GM21825 (cell line): ENCODE measurements around the gene SIK1.
"Not testable (repeated sequence)": the region's sequence is repeated elsewhere in the genome, so short reads cannot be mapped to it uniquely, and the experiment has no call there.

Experiments used
- ATAC-seq: cut with Tn5 transposase; IDR thresholded peaks from one replicate; pipeline ENCODE4 v1.9.1; 2021; ENCODE audit warnings: mild to moderate bottlenecking, moderate library complexity; ENCODE audit not compliant: unreplicated experiment

Gene SIK1

DNA sequence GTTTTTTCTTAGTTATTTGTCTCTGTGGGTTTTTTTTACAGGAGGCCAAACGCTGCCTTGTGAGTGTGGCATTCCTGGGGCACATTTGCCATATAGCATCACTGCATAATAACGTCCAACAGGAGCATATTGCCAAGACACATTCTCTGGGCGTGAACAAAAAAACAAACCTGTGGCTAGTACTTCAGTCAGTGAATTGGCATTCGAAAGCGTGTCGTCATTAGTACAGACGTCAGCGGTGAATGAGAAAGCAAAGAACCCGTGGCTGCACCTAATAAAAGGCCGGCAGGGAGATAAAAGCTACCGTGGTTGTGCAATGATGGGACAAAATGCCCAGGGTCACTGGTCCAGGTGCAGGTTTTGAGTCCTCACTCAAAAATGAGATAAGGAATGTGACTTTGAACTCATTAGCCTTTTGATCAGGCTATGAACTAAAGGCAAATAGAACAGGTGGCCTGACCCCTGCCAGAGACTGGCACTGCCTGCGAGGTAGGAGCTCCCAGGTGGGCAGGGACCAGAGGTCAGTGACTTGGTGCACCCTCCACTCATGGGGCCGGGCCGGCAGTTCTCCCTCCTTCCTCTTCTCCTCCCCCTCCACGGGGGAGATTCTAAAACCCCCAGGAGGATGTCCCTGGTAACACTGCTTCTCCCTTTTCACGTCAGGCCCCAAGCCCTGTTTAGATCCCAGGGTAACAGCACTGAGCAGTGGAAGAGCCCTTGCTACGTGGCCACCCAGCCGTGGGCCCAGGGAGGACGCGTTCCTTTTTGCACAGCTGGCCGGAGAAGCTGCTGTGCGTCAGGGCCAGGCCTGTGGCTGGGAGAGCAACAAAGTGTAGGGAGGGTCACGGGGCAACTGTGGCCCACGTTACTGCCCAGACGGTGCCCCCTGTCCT is 14.2 kb upstream of the SIK1 start:
- not testable (repeated sequence) for ATAC-seq

DNA sequence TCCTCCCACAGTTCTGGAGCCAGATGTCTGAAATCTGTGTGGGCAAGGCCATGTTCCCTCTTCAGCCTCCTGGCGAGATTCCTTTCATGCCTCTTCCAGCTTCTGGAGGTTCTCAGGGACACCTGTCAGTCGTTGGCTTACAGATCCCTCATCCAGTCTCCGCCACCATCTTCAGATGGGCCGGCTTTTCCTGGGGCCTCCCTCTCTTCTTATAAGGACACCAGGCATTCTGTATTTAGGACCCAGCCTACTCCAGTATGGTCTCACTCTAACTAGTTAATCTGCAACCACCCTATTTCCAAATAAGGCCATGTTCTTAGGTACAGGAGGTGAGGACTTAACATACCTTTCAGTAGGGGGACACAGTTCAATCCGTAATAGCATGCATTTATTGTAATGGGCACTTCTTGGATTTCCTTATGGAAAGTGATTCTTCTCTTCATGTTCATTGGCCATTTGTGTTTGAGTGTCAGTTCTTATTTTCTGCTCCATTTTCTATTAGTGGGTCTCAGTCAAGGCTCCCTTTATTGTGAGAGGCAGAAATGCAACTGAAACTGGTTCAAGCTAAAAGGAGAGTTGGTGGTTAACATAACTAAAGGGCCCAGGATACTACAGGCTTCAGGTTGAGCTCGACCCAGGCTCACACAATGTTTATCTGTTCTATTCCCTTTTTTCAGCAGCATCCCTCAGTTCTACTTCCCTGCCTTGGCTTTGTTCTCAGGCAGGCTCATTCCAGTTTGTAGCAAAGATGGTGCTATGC is 12.6 kb upstream of the SIK1 start:
- ATAC-seq: not testable (repeated sequence)

DNA sequence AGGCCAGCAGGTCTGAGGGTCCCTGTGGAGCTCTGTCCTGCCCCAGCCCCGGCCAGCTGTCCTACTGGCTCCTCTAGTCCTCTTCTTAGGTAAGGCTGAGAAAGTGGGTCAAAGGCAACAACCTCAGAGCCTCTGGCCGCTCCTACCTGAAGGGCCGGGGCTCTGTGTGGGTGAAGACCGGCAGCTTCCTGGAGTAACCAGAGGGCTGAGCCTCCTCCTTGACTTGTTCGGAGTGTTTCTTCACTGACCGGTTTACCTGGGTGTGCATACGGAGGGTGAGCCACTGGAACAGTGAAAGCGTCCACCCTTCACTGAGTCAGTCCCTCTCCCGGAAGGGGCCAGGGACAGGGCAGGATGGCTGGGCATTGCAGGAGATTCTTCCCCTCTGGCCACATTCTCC is 9.3 kb upstream of the SIK1 start:
- ATAC-seq: not testable (repeated sequence)

DNA sequence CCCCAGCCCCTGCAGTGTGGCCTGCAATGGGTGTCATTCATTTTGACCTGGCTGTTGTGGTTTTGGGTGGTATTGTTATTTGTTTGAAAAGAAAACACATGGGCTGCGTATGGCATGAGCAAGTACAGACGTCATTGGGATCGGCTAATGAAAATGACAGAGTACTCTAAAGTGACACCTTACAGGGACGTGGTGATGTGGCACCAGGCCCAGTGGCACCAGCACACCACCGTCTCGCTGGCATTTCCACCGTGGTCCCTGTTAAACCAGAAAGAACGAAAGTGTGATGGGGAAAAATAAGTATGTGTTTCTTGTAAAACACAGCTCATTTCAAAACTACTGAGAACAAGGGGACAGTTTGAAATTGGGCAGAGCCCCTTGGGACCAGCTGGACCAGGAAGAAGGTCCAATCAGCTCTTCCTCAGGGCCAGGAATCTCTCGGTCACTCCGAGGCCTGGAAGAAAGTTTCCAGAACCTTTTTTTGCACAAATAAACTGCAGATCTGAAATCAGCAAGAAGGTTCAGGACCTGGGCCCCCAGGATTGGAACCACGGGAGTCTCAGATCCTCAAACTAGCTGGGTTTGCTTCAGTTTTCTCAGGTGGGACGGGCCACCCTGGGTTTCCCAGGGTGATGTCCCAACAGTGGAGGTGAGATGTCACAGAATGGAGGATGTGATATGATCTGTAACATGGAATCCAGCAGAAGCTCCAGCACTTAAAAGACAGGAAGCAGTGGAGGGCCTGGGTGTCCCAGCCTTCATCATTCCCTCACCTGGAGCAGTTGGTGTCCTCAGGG is 6.6 kb upstream of the SIK1 start:
- ATAC-seq: not testable (repeated sequence)

DNA sequence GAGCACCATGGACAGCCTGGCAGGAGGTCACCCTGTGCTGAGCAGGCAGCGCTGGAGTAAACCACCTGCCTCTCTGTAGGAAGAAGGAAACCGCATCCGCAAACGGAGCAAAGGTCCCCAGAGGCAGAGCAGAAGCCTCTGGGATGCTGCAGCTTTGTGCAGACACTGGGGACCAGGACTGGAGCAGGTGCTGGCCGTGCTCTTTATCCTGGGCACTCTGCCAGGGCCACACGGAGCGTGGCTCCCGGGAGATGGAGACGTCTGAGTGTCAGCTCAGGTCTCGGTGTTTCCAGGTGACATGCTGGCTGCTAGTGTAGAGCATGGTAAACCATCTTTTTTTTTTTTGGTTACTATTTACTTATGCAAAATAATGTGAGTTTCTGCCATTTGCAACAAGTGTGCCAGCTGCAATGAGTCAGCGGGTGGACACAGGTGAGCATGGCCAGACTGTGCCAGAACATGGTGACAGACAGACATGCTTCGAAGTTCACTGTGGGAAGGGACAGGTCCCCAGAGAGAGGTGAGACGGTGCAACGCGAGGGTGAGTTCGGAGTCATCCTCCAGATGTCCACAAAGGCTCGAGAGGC is 4.0 kb upstream of the SIK1 start:
- ATAC-seq: not testable (repeated sequence)

DNA sequence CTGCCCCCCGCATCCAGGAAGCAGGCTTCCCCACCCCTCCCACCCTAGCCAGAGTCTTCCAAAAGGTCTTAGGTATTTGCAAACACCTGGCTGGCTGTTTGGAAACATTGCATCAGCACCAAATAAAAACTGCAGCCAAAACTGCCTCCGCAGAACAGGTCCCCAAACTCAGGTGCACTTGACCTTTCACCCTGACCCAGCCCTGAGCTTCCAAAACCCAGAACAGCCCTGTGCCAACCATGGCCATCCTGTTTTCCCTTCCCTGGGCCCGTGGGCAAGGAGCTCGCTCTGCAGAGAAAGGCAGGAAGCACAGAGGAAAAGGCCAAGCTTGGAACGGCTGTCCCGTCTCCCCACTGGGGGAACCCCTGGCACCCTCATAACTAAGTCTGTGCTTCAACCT is 2.0 kb upstream of the SIK1 start:
- ATAC-seq: not testable (repeated sequence)

DNA sequence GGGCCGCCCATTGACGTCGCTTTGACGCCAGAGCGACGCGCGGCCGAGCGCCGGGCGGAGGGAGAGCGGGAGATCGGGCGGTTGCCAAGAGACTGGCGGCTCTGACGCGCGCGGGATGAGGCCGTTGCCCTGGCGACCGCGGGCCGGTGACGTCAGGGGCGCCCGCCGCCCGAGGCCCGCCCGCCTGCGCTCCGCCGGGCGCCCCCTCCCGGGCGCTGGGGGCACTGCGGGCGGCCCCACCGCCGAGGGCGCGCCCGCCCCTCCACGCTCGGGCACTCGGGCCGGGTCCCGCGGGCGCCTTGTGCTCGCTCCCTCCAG is 270 bp upstream of the SIK1 start:
- peak; percentile 72 for ATAC-seq

DNA sequence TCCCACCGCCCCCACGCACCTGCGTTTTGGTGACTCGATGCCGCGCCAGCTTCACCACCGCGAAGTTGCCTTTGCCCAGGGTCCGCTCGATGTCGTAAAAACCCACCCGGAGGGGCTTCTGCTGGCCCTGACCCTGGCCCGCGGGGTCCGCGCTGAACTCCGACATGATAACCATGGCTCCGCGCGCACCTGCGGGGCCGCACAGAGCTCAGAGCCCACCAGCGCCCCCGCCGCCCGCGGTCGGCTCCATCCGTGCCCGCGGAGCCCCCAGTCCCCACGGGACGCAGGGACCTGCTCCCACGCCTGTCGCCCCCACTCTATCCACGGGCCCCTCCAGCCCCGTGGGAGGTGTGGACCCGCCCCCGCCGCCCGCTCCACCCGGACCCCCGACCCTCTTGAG is 927 bp downstream of the SIK1 start:
- ATAC-seq: not testable (repeated sequence)

DNA sequence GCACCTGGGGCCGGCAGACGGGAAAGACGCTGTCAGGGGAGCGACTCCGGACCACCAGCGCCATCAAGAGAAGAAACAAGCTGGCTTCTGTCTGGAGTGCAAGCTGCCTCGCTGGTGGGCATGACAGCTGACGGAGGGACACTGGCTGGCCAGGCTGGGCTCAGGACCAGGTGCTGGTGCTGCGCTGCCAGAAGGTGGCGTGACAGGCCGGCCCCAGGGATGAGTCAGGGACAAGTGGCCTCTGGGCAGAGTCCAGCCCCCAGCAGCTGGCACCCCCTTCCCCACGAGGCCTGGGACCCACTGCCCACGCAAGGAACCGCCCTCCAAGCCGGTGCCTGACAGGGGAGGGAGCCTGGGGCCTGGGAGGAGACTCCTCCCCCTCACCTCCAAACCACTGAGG is 7.5 kb downstream of the SIK1 start:
- ATAC-seq: not testable (repeated sequence)

DNA sequence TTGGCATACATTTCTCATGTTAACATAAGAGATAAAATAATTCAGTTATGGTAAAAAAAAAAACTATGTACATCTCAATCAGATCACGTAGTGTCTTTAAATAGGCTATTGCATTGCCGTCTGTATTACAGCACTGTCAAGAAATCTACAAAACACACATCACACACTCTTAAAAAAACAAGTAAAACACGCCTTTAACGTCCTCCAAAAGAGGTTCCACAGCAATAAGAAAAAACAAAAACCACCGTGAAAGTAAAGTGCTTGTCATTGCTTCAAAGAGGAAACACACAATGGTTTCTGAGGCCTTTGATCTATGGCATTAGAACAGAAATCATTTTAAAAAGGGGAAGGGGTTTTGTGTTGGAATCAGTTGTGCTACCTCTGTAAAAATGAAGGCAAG is 12.4 kb downstream of the SIK1 start:
- ATAC-seq: not testable (repeated sequence)

DNA sequence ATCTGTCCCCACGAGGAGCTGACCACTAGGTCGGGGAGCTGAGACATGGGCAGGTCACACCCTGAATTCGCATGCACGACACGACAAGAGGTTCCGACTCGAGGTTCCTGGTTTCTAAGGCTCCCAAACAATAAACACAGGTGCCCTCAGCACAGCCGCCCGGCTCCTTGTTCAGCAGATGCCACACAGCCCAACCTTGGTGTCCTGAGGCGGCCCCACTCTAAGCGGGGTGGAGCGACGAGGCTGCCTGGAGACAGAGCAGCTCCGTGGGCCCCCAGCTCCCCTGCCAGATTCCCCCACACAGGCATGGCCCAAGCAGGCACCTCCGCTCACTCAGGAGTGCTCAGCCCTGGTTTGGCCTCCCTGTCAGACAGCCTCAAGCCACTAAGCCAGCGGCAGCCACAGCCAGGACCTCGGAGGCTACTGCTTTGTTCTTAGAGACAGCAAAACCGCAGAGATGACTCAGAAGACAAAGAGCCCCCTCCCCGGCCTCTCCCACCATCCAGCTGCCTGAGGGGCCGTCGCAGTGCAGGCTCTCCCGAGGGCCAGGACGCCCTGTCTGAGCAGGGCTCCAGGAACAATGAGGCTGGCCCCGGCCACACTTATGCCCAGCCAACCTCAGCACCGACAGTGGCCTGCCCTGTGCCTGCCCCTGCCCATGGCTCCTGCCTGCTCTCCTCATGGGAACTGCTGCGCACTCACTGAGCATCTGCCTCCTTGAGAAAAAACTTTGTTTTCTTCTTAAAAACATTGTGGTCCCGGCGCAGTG is 14.7 kb downstream of the SIK1 start:
- ATAC-seq: not testable (repeated sequence)

DNA sequence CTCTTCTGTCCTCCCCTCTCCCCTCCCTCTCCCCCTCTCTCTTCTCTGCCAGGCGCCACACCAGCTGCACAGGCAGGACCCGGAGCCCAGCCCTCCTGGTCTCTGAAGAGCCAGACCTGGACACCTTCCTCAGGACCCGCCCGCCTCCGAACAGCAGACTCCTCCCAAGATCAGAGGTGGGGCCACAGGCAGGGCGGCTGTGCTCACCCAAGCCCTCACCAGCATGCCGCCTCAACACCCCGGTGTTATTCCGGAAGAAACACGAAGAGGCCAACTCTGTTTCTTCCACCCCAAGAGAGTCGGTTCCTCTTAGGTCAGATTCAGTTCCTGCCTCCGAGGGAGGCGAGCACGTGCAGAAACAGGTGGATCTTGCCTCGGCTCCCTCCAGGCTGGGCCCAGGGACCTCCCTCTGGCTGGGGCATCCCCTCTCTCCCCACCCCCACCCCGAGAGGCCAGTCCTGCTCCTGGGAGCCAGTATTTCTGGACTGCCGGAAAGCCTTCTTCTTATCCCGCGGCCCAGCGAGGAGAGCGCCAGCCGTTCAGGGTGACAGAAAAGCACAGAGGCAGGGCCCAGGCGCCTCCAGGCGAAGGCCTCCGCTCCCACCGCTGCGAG is 16.4 kb downstream of the SIK1 start:
- not testable (repeated sequence) for ATAC-seq

DNA sequence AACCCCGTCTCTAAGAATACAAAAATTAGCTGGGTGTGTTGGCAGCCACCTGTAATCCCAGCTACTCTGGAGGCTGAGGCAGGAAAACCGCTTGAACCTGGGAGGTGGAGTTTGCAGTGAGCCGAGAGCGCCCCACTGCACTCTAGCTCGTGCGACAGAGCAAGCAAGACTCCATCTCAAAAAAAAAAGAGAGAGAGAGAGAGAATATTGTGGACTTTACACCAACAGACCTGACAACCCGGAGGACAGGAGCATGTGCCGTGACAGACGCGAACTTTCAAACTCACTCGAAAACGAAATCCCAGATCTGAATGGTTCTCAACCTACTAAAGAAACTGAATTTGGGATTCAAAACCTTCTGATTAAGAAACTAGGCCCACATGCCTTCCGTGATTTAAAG is 19.8 kb downstream of the SIK1 start:
- not testable (repeated sequence) for ATAC-seq

DNA sequence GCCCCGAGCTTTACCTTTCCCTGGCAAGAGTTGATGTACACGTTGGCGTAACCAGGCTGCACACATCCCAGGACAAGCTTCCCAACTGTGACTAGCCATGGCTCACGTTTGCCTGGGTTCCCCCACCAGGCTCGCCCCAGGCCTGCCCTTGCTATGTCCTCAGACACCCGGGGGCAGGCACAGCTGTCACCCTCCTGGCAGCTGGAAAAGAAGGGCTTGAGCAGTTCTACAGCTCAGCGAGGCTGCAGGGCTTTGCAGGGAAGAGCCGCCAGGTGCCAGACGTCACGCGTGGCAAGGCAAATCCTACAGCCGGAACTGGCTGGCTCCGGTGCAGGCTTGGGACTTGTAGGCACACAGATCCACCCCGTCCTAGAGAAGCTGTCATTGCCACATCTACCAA is 22.5 kb downstream of the SIK1 start:
- ATAC-seq: not testable (repeated sequence)

DNA sequence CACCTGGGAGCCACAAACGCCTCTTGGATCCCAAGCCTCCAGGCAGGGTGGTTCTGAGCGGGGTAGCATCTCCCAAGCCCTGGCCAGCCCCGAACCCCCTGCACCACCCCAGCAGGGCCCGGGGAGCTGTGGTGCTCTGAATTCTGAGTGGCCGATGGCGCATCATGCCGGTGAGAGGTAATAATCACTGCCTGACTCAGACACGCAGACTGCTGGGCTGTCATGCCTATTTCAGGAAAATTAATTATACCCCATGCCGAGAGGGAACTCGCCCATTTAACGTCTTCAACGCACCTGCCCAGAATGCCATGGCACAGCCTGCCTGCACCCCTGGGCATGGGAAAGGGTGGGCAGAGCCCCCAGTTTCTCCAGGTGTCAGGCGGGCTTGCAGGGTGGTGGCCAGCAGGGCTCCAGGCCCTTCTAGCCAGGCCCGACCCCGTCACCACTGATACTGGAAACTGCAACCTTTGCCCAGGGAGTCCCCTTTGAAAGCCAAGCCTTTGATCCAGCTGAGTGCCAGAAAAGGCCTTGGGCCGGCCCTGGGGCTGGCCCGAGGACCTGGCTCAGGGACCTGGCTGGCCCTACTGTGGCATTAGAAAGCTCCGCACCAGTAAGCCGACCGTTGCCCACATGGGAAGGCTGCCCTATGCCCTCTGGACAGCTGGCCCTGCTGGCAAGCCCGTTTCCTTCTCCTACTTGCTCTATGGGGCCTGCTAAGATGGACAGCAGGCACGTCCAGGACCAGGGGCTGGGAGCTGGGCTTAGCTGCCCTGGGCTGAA is 23.1 kb downstream of the SIK1 start:
- ATAC-seq: not testable (repeated sequence)

DNA sequence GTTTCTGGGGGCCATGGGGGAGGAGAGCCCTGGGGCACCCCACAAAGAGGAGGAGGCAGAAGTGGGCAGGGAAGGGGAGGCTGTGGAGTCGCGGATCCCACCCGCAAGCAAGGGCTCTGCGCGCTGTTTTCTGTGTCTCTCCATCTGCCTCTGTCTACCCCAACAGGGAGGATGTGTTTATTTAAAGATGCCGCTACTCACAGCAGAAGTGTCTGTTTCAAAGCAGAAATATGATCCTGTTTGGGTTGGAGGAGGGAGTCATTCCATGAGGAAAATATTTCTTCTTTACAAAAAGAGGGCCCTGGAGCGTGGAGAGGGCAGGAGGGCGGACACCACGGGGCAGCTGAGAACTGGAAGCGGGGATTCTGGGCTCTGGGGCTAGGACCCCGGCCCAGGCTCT is 25.8 kb downstream of the SIK1 start:
- ATAC-seq: not testable (repeated sequence)

DNA sequence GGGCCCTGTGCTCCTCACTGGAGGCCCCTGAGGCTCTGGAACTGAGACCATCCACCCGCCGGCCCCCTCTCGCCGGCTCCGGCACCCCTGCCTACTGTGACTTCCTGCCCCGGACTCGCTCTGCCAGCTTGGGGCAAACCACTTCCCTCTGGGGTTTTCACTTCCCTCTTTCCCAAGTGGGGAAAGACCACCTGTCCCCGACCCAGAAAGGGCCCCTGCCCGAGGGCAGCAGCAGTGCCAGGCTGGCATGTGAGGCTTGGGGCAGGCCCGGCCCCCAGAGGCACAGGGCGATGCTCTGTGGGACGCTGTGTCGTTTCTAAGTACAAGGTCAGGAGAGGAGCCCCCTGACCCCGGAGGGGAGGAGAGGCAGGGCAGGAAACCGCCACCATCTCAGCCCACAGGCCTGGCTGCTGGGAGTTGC is 27.3 kb downstream of the SIK1 start:
- not testable (repeated sequence) for ATAC-seq

DNA sequence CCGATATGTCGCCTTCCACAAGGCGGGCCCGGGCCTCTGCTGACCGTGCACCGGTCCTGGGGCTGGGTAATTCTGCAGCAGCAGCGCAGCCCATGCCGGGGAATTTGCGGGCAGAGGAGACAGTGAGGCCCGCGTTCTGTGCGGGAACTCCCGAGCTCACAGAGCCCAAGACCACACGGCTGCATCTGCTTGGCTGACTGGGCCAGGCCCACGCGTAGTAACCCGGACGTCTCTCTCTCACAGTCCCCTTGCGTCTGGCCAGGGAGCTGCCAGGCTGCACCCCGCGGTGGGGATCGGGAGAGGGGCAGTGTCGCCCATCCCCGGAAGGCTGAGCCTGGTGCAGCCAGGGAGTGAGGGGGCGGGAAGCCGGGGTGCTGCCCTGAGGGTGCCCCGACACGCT is 27.8 kb downstream of the SIK1 start:
- ATAC-seq: not testable (repeated sequence)

DNA sequence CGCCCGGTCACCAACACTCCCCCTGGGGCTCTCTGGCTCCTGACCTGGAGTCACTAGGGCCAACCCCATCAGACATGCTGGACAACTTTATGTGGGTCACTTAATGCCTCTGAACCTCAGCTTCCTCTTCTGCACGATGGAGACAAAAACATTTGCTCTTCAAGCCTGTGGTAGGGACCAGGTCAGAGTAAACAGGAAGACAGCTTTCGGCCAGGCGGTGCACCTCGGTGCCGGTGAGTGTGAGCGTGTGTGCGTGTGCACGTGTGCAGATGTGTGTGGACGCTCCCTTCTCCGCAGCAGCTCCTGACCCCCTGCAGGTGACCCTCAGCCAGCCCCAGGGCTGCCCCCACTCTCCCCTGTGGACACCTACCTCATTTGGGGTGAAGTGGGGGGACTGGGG is 28.4 kb downstream of the SIK1 start:
- not testable (repeated sequence) for ATAC-seq
